CD14-positive monocyte (primary cell): ENCODE results near the gene MSL1. TPM values are rescaled to one million over a fixed set of nuclear protein-coding genes. Genes with fewer than 3 reads are reported as not detected.

ENCODE experiments used
- DNase-seq, 3 donors: peaks; one replicate each; pipeline ENCODE4 v3.0.0-alpha.2; 2011 to 2022
- H2AFZ ChIP-seq: 2 replicates; pipeline ENCODE4 v1.6.0; 2012; ENCODE audit warnings: mild to moderate bottlenecking, low read depth, low read length, inconsistent platforms; ENCODE audit not compliant: insufficient read depth, poor library complexity, severe bottlenecking
- H3K27ac ChIP-seq, 2 donors: 1 replicate in 1 of 2; 2 replicates in 1 of 2; pipeline ENCODE4 v1.5.1; 2012 to 2013; ENCODE audit warnings: low read length in 2 of 2, control low read depth in 1 of 2, inconsistent platforms in 1 of 2, low read depth in 1 of 2, mild to moderate bottlenecking in 1 of 2
- H3K27me3 ChIP-seq, 2 donors: one replicate each; pipeline versions ENCODE4 v1.6.0 to v1.6.1; 2011 to 2013; ENCODE audit warnings: low read length in 2 of 2; ENCODE audit not compliant: control insufficient read depth in 2 of 2, insufficient read depth in 2 of 2
- H3K36me3 ChIP-seq, 2 donors: replicated peaks in 1 of 2; 1 replicate in 1 of 2; 2 replicates in 1 of 2; pipeline versions ENCODE4 v1.5.1 to v1.6.1; 2012 to 2013; ENCODE audit warnings: low read length in 2 of 2, control low read depth in 1 of 2, inconsistent platforms in 1 of 2, mild to moderate bottlenecking in 1 of 2; ENCODE audit not compliant: insufficient read depth in 2 of 2, control insufficient read depth in 1 of 2
- H3K4me1 ChIP-seq, 2 donors: 1 replicate in 1 of 2; 2 replicates in 1 of 2; pipeline versions ENCODE4 v1.5.1 to v1.6.1; 2012 to 2013; ENCODE audit warnings: low read length in 2 of 2, control low read depth in 1 of 2, inconsistent platforms in 1 of 2, mild to moderate bottlenecking in 1 of 2, moderate library complexity in 1 of 2; ENCODE audit not compliant: insufficient read depth in 2 of 2, control insufficient read depth in 1 of 2
- H3K4me2 ChIP-seq: replicated peaks from 2 replicates; pipeline ENCODE3; 2012; ENCODE audit warnings: low read length, moderate library complexity, mild to moderate bottlenecking; ENCODE audit not compliant: poor library complexity, severe bottlenecking; ENCODE audit errors: extremely low read depth
- H3K4me3 ChIP-seq, 3 experiments: fragments of 200-600 bp in 1 of 3; sonication (generic) in 1 of 3; replicated peaks in 1 of 3; 1 replicate in 2 of 3; 2 replicates in 1 of 3; pipeline ENCODE4 v1.5.1; 2011 to 2013; ENCODE audit warnings: low read length in 3 of 3, mild to moderate bottlenecking in 3 of 3, control low read depth in 2 of 3, low read depth in 2 of 3, inconsistent platforms in 1 of 3, moderate library complexity in 1 of 3
- H3K79me2 ChIP-seq: 2 replicates; pipeline ENCODE4 v1.6.0; 2012; ENCODE audit warnings: mild to moderate bottlenecking, control low read depth, inconsistent platforms, low read length, moderate library complexity; ENCODE audit not compliant: insufficient read depth
- H3K9ac ChIP-seq: 2 replicates; pipeline ENCODE4 v1.6.0; 2017; ENCODE audit warnings: low read length, mild to moderate bottlenecking; ENCODE audit not compliant: insufficient read depth, poor library complexity, severe bottlenecking
- H3K9me3 ChIP-seq, 2 donors: replicated peaks in 1 of 2; 1 replicate in 1 of 2; 2 replicates in 1 of 2; pipeline versions ENCODE4 v1.5.1 to v1.6.1; 2012 to 2013; ENCODE audit warnings: low read length in 2 of 2, control low read depth in 1 of 2; ENCODE audit not compliant: control insufficient read depth in 1 of 2, insufficient read depth in 1 of 2
- H4K20me1 ChIP-seq: 2 replicates; pipeline ENCODE4 v1.6.0; 2012; ENCODE audit warnings: mild to moderate bottlenecking, low read length, control low read depth, moderate library complexity; ENCODE audit not compliant: insufficient read depth
- H3K27ac Mint-ChIP-seq, 7 donors: one replicate each; pipeline ENCODE4 v1.8.0; 2020; ENCODE audit warnings: mild to moderate bottlenecking in 7 of 7, mixed read lengths in 7 of 7, moderate library complexity in 6 of 7, inconsistent platforms in 2 of 7
- H3K27me3 Mint-ChIP-seq, 3 donors: one replicate each; pipeline ENCODE4 v1.8.0; 2021 to 2022; ENCODE audit warnings: low read depth in 3 of 3, mild to moderate bottlenecking in 3 of 3, mixed read lengths in 3 of 3, moderate library complexity in 3 of 3, inconsistent platforms in 1 of 3
- H3K36me3 Mint-ChIP-seq, 2 donors: one replicate each; pipeline ENCODE4 v1.8.0; 2020; ENCODE audit warnings: mixed read lengths in 2 of 2, inconsistent platforms in 1 of 2, mild to moderate bottlenecking in 1 of 2
- H3K4me1 Mint-ChIP-seq: one replicate; pipeline ENCODE4 v1.8.0; 2020; ENCODE audit warnings: mild to moderate bottlenecking, mixed read lengths
- H3K4me3 Mint-ChIP-seq, 2 donors: one replicate each; pipeline ENCODE4 v1.8.0; 2020; ENCODE audit warnings: mild to moderate bottlenecking in 2 of 2, mixed read lengths in 2 of 2, moderate library complexity in 1 of 2
- H3K9me3 Mint-ChIP-seq, 7 donors: one replicate each; pipeline ENCODE4 v1.8.0; 2020 to 2022; ENCODE audit warnings: mixed read lengths in 7 of 7, mild to moderate bottlenecking in 6 of 7, moderate library complexity in 6 of 7, inconsistent platforms in 2 of 7
- WGBS: methylation state at CpG from one replicate; pipeline ENCODE4 v1.1.5; 2013; ENCODE audit warnings: missing lambda C conversion rate; ENCODE audit not compliant: insufficient coverage; 5-methylcytosine and 5-hydroxymethylcytosine counted together
- intact Hi-C, 2 donors: fragments of 100-400 bp; cut with micrococcal nuclease; formaldehyde crosslinking; loops; one replicate each; pipeline versions ENCODE4 v1.15.0 to v1.15.1; 2023
- polyA plus RNA-seq, 3 donors: library from polyadenylated mRNA; depleted of rRNA in 1 of 3; unstranded in 2 of 3; stranded (reverse) in 1 of 3; fragments of 300-500 nt in 2 of 3; fragments of >200 nt in 1 of 3; fragmentation: Illumina TruSeq in 2 of 3; gene quantifications; 1 replicate in 2 of 3; 2 replicates in 1 of 3; pipeline ENCODE4 v1.2.3, GENCODE V29; 2012 to 2021
- TF ChIP-seq, protein P1 (sequence below): fragments of 200-600 bp; IDR thresholded peaks from one replicate; pipeline ENCODE4 v1.8.0; 2022; ENCODE audit warnings: antibody characterized with exemption, mild to moderate bottlenecking

Gene MSL1
- polyA plus RNA-seq, 3 donors: 10.0 to 89.2 (median 11.4) TPM

DNA sequence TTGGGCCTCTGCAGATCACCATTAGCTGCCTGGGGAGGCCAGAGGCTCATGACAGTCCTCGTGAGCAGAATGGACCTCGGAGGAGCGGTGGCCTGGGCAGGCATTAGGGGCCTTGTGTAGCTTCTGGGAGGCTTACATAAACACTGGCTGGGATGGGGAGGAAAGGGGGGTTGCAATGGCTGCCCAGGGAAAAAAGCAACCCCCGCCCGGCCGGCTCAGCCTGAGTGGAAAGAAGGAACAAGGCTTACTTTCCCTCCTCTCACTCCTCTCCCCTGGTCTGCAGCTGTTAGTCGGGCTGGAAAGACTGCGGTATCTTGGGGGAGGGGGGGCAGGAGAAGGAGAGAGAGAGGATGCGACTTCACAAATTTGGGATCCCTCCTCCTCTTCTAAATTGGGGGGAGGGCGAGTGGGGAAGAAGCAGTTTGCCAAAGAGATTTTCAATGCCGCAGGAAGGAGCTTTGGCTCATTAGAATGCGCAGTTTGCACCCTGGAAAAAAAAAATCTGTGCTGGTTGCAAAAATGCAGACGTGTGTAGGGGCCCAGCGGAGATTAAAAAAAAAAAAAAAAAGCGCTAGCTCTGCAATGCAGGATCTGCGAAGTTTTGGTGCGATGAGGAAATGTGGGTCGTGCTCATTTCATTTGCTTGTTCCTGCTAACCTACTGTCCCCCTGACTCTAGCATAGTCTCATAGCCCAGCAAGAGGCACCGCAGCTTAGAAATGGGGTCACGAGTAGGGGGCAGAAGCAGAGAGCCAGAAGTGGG lies 14.8 kb upstream of the MSL1 start:
- intact Hi-C loops: loop anchor here in 1 of 2 donors (1.0 kb wide), 1 partner anchor 11 kb away; no protein-coding TSS in a partner anchor

DNA sequence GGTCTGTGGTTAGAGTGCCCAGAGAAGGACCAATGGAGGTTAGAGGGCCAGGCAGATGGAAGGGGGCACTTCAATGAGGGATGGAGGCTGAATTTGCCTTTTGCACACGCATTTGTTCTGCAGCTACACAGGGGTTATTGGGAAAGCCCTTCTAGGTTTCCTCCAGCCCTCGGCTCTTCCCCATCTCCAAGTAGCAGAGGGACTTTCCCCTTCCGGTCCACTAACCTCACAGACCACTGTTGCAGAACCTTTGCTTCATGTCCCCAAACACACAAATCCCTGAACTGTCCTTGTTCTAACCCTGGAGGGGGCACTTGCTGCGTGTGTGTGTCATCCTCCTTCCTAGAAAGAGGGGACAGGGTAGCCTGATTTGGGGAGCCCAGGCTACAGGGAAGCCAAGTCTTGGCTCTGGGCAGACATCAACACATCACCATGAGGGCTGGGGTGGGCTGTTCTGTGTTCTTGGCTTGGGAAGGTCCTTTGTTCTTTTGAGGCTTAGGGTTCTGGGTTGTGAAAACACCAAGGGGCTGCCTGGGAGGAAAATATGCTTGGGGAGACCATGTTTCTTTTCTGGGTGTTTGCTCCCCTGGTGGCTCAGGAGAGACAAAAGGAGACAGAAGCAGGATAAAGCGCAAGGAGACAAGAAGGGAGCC lies 14.1 kb upstream of the MSL1 start:
- peak overlapping the region; percentile 31 for H2AFZ ChIP-seq
- peaks cover 0 to 9% (median 0%) of the 10 kb centered on the region in 3 donors for H3K27me3 Mint-ChIP-seq
- H3K27ac ChIP-seq: peak overlapping the region; percentile 79 to 92

More for the DNA sequence above, 14.8 kb upstream of the MSL1 start:
- Mint-ChIP-seq H3K9me3 (peaks cover 0 to 3% (median 0%) of the 10 kb centered on the region in 7 donors), H3K27ac (peak overlapping the region; percentile 94 to 97 (median 96)), H3K27me3 (peaks cover 0 to 9% (median 0%) of the 10 kb centered on the region in 3 donors), H3K4me3 (peak overlapping the region; percentile 66 to 84), H3K4me1 (peaks cover 79% of the 10 kb centered on the region), H3K36me3 (no peaks in the 10 kb centered on the region)
- Histone ChIP-seq H3K9ac (peak overlapping the region; percentile 75), H4K20me1 (no peaks in the 10 kb centered on the region), H3K4me2 (peak overlapping the region; percentile 67), H3K79me2 (no peaks in the 10 kb centered on the region), H3K9me3 (no peaks in the 10 kb centered on the region), H2AFZ (no peak overlapping the region), H3K27me3 (no peaks in the 10 kb centered on the region), H3K36me3 (no peaks in the 10 kb centered on the region), H3K27ac (peak overlapping the region; percentile 79 to 92), H3K4me3 (peak overlapping the region in 1 of 3 experiments; percentile 61), H3K4me1 (peaks cover 52 to 58% of the 10 kb centered on the region in 2 donors)
- DNase-seq: no peak
- 31% methylated on average over 11 of the region's 20 CpGs for WGBS
- TF ChIP-seq, protein P1, sequence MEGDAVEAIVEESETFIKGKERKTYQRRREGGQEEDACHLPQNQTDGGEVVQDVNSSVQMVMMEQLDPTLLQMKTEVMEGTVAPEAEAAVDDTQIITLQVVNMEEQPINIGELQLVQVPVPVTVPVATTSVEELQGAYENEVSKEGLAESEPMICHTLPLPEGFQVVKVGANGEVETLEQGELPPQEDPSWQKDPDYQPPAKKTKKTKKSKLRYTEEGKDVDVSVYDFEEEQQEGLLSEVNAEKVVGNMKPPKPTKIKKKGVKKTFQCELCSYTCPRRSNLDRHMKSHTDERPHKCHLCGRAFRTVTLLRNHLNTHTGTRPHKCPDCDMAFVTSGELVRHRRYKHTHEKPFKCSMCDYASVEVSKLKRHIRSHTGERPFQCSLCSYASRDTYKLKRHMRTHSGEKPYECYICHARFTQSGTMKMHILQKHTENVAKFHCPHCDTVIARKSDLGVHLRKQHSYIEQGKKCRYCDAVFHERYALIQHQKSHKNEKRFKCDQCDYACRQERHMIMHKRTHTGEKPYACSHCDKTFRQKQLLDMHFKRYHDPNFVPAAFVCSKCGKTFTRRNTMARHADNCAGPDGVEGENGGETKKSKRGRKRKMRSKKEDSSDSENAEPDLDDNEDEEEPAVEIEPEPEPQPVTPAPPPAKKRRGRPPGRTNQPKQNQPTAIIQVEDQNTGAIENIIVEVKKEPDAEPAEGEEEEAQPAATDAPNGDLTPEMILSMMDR: no peak

More for the DNA sequence above, 14.1 kb upstream of the MSL1 start:
- no peaks in the 10 kb centered on the region for H3K9me3 ChIP-seq
- H3K27me3 ChIP-seq: no peaks in the 10 kb centered on the region
- H3K9ac ChIP-seq: peak overlapping the region; percentile 75
- no peaks in the 10 kb centered on the region for H4K20me1 ChIP-seq
- Mint-ChIP-seq H3K4me1 (peaks cover 85% of the 10 kb centered on the region), H3K36me3 (no peaks in the 10 kb centered on the region), H3K27ac (peak overlapping the region; percentile 94 to 97 (median 96)), H3K4me3 (peak overlapping the region; percentile 66 to 84), H3K9me3 (peaks cover 0 to 3% (median 0%) of the 10 kb centered on the region in 7 donors)
- peaks cover 55 to 63% of the 10 kb centered on the region in 2 donors for H3K4me1 ChIP-seq
- peak; percentile 72 to 92 (median 84) for DNase-seq
- TF ChIP-seq, protein P1: no peak
- peak overlapping the region; percentile 67 for H3K4me2 ChIP-seq
- H3K79me2 ChIP-seq: no peaks in the 10 kb centered on the region
- no peaks in the 10 kb centered on the region for H3K36me3 ChIP-seq
- WGBS: 8% methylated on average over 3 of the region's 5 CpGs
- peak overlapping the region in 1 of 3 experiments; percentile 61 for H3K4me3 ChIP-seq
- intact Hi-C loops: loop anchor here in 1 of 2 donors (1.0 kb wide), 2 partner anchors 8 to 11 kb away; no protein-coding TSS in a partner anchor
